Measurements from ENCODE around the gene SUPT3H.
"Not testable (repeated sequence)": the region's sequence is repeated elsewhere in the genome, so short reads cannot be mapped to it uniquely, and the experiment has no call there.

The SUPT3H gene

DNA sequence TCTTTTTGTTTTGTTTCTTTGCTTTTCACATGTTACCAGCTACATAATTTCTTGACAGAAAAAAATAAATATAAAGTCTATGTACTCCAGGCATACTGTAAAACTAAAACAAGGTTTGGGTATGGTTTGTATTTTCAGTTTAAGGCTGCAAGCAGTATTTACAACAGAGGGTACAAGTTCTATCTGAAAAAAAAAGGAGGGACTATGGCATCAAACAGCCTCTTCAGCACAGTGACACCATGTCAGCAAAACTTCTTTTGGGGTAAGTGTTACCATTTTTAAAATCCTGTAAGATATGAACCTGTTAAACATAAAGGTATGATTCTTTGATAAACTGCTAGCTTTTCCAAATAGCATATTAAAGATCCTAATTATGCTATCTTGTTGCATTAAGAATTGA is 49.2 kb downstream of the SUPT3H start:
- in situ Hi-C loops (cut with MboI; ENCODE audit: low sequenced_read_pairs), result no loop called here

GRCh38 chr6:45327956-45328522 is 49.7 kb downstream of the SUPT3H start, which contains the start of gene RUNX2:
Gene RUNX2 (plus strand): TSS chr6:45328330. CDS start chr6:45328727, 397 bp downstream.
- in situ Hi-C loops (cut with MboI; ENCODE audit: low sequenced_read_pairs), result no loop called here

- in situ Hi-C loops (cut with MboI; ENCODE audit: low sequenced_read_pairs), result no loop called here
Observed at GRCh38 chr6:45326698-45327417, 50.9 kb downstream of the SUPT3H start.

GRCh38 chr6:45323656-45324224 is 54.0 kb downstream of the SUPT3H start:
- in situ Hi-C loops (cut with MboI; ENCODE audit: low sequenced_read_pairs), result no loop called here

DNA sequence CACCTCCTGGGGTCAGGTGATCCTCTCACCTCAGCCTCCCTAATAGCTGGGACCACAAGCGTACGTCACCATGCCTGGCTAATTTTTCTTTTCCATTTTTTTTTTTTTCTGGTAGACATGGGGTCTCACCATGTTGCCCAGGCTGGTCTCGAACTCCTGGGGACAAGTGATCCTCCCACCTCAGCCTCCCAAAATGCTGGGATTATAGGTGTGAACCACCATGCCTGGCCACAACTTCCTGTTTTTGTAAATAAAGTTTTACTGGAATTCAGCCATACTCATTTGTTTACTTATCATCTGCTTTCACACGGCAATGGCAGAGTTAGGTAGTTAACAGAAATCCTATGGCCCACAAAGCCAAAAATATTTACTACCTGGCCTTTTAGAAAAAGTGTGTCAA is 57.4 kb downstream of the SUPT3H start:
- in situ Hi-C loops (cut with MboI; ENCODE audit: low sequenced_read_pairs), result no loop called here

GRCh38 chr6:45314146-45314545 is 63.6 kb downstream of the SUPT3H start:
- in situ Hi-C loops (cut with MboI; ENCODE audit: low sequenced_read_pairs), result no loop called here

- in situ Hi-C loops (cut with MboI; ENCODE audit: low sequenced_read_pairs), result no loop called here
Observed at GRCh38 chr6:45310118-45310788, 67.5 kb downstream of the SUPT3H start.

DNA sequence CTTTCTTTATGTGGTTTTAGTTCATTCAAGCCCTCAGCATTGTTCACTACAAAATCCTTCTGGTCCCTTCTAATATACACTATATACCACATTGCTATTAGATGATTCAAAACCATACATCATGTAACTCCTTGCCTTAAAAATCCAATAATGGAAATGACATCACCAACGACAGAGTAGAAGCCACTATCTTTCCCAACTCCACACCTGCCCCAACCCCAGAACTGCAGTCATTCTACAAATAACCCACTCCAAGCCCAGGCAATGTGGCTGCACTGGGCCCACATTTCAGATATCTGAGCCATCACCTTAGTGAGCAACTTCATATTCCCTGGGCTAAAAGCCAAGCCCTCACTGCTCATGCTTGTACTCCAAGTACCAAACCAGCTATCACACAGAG is 72.2 kb downstream of the SUPT3H start:
- in situ Hi-C loops (cut with MboI; ENCODE audit: low sequenced_read_pairs), result no loop called here

DNA sequence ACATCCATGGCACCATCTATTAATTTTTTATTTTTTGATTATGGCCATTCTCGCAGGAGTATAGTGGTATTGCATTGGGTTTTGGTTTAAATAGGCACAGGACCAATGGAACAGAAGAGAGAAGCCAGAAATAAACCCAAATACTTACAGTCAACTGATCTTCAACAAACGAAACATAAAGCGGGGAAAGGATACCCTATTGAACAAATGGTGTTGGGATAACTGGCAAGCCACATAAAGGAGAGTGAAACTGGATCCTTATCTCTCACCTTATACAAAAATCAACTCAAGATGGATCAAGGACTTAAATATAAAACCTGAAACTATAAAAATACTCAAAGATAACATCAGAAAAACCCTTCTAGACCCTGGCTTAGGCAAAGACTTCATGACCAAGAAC is 74.9 kb downstream of the SUPT3H start:
- in situ Hi-C loops (cut with MboI; ENCODE audit: low sequenced_read_pairs), result no loop called here

DNA sequence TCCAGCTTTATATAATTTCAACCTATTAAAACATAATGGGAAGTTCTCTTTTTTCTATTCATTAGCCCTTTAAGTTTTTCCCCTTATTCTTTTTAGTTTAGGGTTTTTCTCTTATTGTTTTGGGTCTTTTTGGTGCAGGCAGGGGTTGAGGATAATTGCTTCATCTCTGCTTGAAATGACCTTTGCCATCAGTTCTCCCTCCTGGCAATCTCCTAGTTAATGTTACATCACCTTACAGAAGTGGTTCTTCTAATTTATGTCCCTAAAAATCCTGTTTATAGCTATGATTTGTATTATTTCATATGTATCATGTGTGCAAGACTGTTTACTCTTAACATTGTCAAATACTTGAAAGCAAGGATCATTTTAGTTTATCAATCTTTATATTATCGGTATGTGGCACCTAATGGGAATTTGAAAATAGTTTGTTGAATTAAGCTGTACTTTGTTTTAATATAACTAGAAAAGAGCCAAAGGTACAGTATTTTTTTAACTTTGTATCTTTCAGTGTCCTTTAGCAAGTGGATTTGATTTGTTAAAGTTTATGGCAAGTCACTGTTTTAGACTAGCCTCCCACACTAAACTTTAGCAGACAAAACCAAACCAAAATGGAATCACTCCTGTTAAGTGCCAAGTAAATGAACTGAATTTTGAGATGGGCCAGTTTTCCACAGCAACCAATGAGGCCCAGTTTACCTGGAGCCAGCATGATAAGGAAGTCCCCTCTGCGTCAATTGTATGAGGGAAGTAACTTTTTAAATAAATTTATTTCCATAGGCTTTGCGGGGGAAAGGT is 76.2 kb downstream of the SUPT3H start:
- in situ Hi-C loops (cut with MboI; ENCODE audit: low sequenced_read_pairs), result no loop called here

GRCh38 chr6:45300736-45301135 is 77.0 kb downstream of the SUPT3H start:
- in situ Hi-C loops (cut with MboI; ENCODE audit: low sequenced_read_pairs), result no loop called here

DNA sequence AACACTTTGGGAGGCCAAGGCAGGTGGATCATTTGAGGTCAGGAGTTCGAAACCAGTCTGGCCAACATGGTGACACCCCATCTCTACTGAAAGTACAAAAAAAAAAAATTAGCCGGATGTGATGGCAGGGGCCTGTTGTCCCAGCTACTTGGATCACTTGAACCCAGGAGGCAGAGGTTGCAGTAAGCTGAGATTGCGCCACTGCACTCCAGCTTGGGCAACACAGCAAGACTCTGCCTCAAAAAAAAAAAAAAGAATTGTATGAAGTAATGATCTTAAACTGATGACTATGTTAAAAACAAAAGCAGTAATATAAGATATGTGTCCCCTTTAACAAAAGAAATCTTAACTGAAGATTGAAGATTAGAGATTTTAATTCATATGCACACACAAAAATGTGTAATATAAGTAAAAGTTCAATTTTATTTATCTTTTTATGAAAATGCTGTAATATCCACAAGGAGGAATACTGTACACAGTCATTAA is 78.6 kb downstream of the SUPT3H start:
- in situ Hi-C loops (cut with MboI; ENCODE audit: low sequenced_read_pairs), result no loop called here

- in situ Hi-C loops (cut with MboI; ENCODE audit: low sequenced_read_pairs), result no loop called here
Observed at GRCh38 chr6:45297320-45297719, 80.4 kb downstream of the SUPT3H start.

DNA sequence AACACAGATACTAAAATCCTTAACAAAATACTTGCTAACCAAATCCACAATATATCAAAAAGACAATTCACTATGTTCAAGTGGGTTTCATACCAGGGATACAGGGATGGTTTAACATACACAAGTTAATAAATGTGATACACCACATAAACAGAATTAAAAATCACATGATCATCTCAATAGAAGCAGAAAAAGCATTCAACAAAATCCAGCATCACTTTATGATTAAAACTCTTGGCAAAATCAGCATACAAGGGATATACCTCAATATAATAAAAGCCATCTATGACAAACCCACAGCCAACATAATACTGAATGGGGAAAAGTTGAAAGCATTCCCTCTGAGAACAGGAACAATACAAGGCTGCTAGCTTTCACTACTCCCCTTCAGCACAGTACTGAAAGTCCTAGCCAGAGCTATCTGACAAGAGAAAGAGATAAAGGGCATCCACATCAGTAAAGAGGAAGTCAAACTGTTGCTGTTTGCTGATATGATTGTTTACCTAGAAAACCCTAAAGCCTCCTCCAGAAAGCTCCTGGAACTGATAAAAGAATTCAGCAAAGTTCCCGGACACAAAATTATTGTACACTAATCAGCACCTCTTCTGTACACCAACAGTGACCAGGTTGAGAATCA is 83.6 kb downstream of the SUPT3H start:
- in situ Hi-C loops (cut with MboI; ENCODE audit: low sequenced_read_pairs), result not testable (repeated sequence)

- in situ Hi-C loops (cut with MboI; ENCODE audit: low sequenced_read_pairs), result no loop called here
Observed at GRCh38 chr6:45293306-45293705, 84.4 kb downstream of the SUPT3H start.

GRCh38 chr6:45289751-45290514 is 87.8 kb downstream of the SUPT3H start:
- in situ Hi-C loops (cut with MboI; ENCODE audit: low sequenced_read_pairs), result no loop called here

- in situ Hi-C loops (cut with MboI; ENCODE audit: low sequenced_read_pairs), result not testable (repeated sequence)
Observed at GRCh38 chr6:45286707-45287106, 91.0 kb downstream of the SUPT3H start.

- in situ Hi-C loops (cut with MboI; ENCODE audit: low sequenced_read_pairs), result no loop called here
Observed at GRCh38 chr6:45278367-45278766, 99.4 kb downstream of the SUPT3H start.

DNA sequence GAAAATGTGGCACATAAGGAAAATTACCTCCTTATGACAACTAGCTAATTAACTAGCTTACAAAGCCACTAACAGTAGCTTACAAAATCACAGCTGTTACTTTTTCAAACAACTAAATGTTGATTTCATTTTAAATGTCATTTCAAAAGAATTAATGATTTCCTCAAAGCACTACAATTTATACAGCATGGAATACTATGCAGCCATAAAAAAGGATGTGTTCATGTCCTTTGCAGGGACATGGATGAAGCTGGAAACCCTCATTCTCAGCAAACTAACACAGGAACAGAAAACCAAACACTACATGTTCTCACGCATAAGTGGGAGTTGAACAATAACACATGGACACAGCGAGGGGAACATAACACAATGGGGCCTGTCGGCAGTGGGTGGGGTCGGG is 100.0 kb downstream of the SUPT3H start:
- in situ Hi-C loops (cut with MboI; ENCODE audit: low sequenced_read_pairs), result not testable (repeated sequence)

GRCh38 chr6:45275358-45275757 is 102.4 kb downstream of the SUPT3H start:
- in situ Hi-C loops (cut with MboI; ENCODE audit: low sequenced_read_pairs), result no loop called here

All from HL-60/S4 (cell line).